Fibroblast of lung (primary cell): ENCODE data around the gene TERT.

Source experiments
- EZH2 ChIP-seq: IDR thresholded peaks from 2 replicates; pipeline ENCODE4 v1.5.1; 2012; ENCODE audit warnings: low read length, control low read depth, mild to moderate bottlenecking; ENCODE audit errors: missing control alignments
- TF ChIP-seq, protein P1 (sequence below), 2 donors: IDR thresholded peaks in 1 of 2; conservative IDR thresholded peaks in 1 of 2; 1 replicate in 1 of 2; 2 replicates in 1 of 2; pipeline ENCODE4 v1.5.1; 2011 to 2012; ENCODE audit warnings: low read length in 2 of 2, control low read depth in 1 of 2, inconsistent platforms in 1 of 2, low read depth in 1 of 2, mild to moderate bottlenecking in 1 of 2

DNA sequence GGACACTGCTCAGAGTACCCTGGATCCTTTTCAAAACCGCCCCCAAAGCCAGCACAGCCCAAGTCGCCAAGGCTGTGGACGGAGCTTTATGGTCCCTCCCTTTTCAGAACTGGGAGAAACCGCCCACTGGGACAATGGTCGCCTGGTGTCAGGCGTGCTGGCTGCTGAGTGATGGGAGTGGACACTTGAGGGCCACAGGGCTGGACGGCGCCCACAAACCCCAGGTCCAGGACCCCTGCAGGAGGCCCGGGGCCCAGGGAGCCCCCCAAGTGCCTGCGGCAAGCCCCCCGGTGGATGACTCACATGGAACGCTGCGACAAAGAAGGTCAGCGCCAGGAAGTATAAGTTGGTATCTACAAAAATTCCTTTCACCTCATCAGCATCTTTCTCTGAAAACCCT, 39.1 kb upstream of the TERT start:
- TF ChIP-seq, protein P1, sequence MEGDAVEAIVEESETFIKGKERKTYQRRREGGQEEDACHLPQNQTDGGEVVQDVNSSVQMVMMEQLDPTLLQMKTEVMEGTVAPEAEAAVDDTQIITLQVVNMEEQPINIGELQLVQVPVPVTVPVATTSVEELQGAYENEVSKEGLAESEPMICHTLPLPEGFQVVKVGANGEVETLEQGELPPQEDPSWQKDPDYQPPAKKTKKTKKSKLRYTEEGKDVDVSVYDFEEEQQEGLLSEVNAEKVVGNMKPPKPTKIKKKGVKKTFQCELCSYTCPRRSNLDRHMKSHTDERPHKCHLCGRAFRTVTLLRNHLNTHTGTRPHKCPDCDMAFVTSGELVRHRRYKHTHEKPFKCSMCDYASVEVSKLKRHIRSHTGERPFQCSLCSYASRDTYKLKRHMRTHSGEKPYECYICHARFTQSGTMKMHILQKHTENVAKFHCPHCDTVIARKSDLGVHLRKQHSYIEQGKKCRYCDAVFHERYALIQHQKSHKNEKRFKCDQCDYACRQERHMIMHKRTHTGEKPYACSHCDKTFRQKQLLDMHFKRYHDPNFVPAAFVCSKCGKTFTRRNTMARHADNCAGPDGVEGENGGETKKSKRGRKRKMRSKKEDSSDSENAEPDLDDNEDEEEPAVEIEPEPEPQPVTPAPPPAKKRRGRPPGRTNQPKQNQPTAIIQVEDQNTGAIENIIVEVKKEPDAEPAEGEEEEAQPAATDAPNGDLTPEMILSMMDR (conservative IDR thresholded peaks at IDR 0.05 in 1 of 2, IDR thresholded peaks at IDR 0.05 in 1 of 2; ENCODE audit: low read depth in 1 of 2, low read length in 2 of 2), result no peak
- no peak for TF ChIP-seq EZH2
